ENCODE results near the gene FBXW7. TPM values are rescaled to one million over a fixed set of nuclear protein-coding genes. Genes with fewer than 3 reads are reported as not detected.

The FBXW7 gene
- total RNA-seq, 1 experiment from 2014 or later: 27.1 TPM

DNA sequence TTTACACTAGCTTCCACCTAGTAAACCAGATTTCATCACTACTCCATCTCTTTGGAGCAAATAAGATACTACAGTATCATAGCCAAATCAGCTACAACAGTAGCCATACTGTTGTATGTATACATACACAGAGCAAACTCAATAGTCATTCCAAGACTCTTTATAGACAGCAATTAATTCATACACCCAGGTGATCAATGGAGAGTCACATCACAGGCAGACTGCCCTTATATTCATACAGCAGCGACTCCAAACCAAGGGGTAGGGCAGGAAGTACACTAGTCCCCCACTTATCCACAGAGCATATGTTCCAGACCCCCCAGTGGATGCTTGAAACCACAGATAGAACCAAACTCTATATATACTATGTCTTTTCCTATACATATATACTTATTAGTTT, 76.6 kb downstream of the FBXW7 start:
- H2AFZ ChIP-seq (ENCODE audit: low read length): no peak overlapping the region
- H2AK5ac ChIP-seq (ENCODE audit: insufficient read length, low read length): no peak overlapping the region
- no peak overlapping the region for H4K8ac ChIP-seq (replicated peaks; ENCODE audit: insufficient read length, low read depth, low read length)
- Mint-ChIP-seq H3K4me3 (no peak overlapping the region), H3K4me1 (peaks cover 7 to 13% of the 10 kb centered on the region in 2 experiments; a peak in 3 of 4 replicates), H3K9me3 (no peaks in the 10 kb centered on the region), H3K27ac (no peak overlapping the region), H3K27me3 (ENCODE audit: low read depth) (no peaks in the 10 kb centered on the region), H3K36me3 (ENCODE audit: insufficient read depth in 1 of 3, low read depth in 3 of 3) (no peaks in the 10 kb centered on the region)
- no peak overlapping the region for H3K23ac ChIP-seq (ENCODE audit: insufficient read length, low read depth, low read length)
- no peak overlapping the region for H3K14ac ChIP-seq (ENCODE audit: insufficient read depth, low read length)
- no CpG with 5 or more reads among the region's 1 CpG for WGBS (ENCODE audit: extremely low coverage, insufficient read length, low lambda C conversion rate)
- H2BK12ac ChIP-seq (ENCODE audit: insufficient read length, low read depth, low read length): no peak overlapping the region
- no peaks in the 10 kb centered on the region for H3K27me3 ChIP-seq (ENCODE audit: insufficient read depth, low read length)
- H3K4ac ChIP-seq (ENCODE audit: low read depth, low read length): no peak overlapping the region
- H3K27ac ChIP-seq (ENCODE audit: insufficient read length, low read depth, low read length): no peak overlapping the region
- H3K79me1 ChIP-seq (ENCODE audit: insufficient read depth, low read depth, low read length, poor library complexity, severe bottlenecking): no peaks in the 10 kb centered on the region
- no peak overlapping the region for H3K4me2 ChIP-seq (ENCODE audit: insufficient read depth, insufficient read length, low read length)
- no peak overlapping the region for H2BK5ac ChIP-seq (ENCODE audit: insufficient read length, low read length)
- H2BK20ac ChIP-seq (ENCODE audit: low read depth, low read length, poor library complexity, severe bottlenecking): no peak overlapping the region
- no peak overlapping the region for H4K5ac ChIP-seq (ENCODE audit: insufficient read length, low read depth, low read length)
- H2BK15ac ChIP-seq (ENCODE audit: low read depth, low read length): no peak overlapping the region
- H3K9me3 ChIP-seq (ENCODE audit: control insufficient read depth, low read depth, low read length): no peaks in the 10 kb centered on the region
- H3K79me2 ChIP-seq (ENCODE audit: insufficient read depth, low read length): peaks cover 6% of the 10 kb centered on the region; the same call in 1 of the 2 replicates
- no peak overlapping the region for H3K56ac ChIP-seq (ENCODE audit: insufficient read length, low read depth, low read length)
- no peak overlapping the region for H4K91ac ChIP-seq (ENCODE audit: insufficient read length, low read depth, low read length)
- no peaks in the 10 kb centered on the region for H4K20me1 ChIP-seq (ENCODE audit: control insufficient read depth, insufficient read depth, insufficient read length)
- H3K18ac ChIP-seq (ENCODE audit: insufficient read length, low read depth, low read length): no peak overlapping the region
- no peaks in the 10 kb centered on the region for H3K23me2 ChIP-seq (ENCODE audit: insufficient read length, low read depth, low read length, poor library complexity, severe bottlenecking)
- H3K9ac ChIP-seq (ENCODE audit: extremely low read depth, insufficient read length, low read length): no peak overlapping the region
- H2BK120ac ChIP-seq (ENCODE audit: low read depth, low read length, poor library complexity, severe bottlenecking): no peak overlapping the region
- DNase-seq: no peak
- TF ChIP-seq, protein P1, sequence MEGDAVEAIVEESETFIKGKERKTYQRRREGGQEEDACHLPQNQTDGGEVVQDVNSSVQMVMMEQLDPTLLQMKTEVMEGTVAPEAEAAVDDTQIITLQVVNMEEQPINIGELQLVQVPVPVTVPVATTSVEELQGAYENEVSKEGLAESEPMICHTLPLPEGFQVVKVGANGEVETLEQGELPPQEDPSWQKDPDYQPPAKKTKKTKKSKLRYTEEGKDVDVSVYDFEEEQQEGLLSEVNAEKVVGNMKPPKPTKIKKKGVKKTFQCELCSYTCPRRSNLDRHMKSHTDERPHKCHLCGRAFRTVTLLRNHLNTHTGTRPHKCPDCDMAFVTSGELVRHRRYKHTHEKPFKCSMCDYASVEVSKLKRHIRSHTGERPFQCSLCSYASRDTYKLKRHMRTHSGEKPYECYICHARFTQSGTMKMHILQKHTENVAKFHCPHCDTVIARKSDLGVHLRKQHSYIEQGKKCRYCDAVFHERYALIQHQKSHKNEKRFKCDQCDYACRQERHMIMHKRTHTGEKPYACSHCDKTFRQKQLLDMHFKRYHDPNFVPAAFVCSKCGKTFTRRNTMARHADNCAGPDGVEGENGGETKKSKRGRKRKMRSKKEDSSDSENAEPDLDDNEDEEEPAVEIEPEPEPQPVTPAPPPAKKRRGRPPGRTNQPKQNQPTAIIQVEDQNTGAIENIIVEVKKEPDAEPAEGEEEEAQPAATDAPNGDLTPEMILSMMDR (conservative IDR thresholded peaks at IDR 0.05): no peak
- no peak overlapping the region for H3T11ph ChIP-seq (ENCODE audit: low read length)
- H3K4me1 ChIP-seq (ENCODE audit: insufficient read depth, low read length): no peaks in the 10 kb centered on the region
